ENCODE data around the gene BCKDK.

- no peak for TF ChIP-seq CTCF (IDR thresholded peaks at IDR 0.05; ENCODE audit: insufficient read depth, low read depth, low read length)
- TF ChIP-seq EZH2 (IDR thresholded peaks at IDR 0.05; ENCODE audit: insufficient read depth, low read length) = no peak
These were observed 35.5 kb upstream of the BCKDK start for GRCh38 chr16:31072540-31073141.

Data from astrocyte (in vitro differentiated cells and primary cell).